Gastroesophageal sphincter (tissue), 3 donors: Measurements from ENCODE around the gene SOX2.

ENCODE experiments used
- EP300 ChIP-seq: sonication (generic); formaldehyde crosslinking; IDR thresholded peaks from one replicate; pipeline ENCODE4 v1.6.1; 2017; ENCODE audit warnings: antibody characterized with exemption, mild to moderate bottlenecking
- POLR2A ChIP-seq, 2 donors: fragments of 450-650 bp; IDR thresholded peaks; one replicate each; pipeline ENCODE4 v1.6.1; 2017; ENCODE audit warnings: antibody characterized with exemption in 2 of 2, mild to moderate bottlenecking in 2 of 2, moderate library complexity in 1 of 2
- POLR2AphosphoS5 ChIP-seq: sonication (generic); formaldehyde crosslinking; IDR thresholded peaks from one replicate; pipeline ENCODE4 v1.6.1; 2017; ENCODE audit warnings: antibody characterized with exemption
- TF ChIP-seq, protein P1 (sequence below), 4 experiments: fragments of 200-600 bp in 2 of 4; fragments of 450-650 bp in 2 of 4; sonication (generic) in 1 of 4; IDR thresholded peaks; one replicate each; pipeline ENCODE4 v1.5.1; 2017 to 2019; ENCODE audit warnings: antibody characterized with exemption in 4 of 4, mild to moderate bottlenecking in 2 of 4, moderate library complexity in 2 of 4

- TF ChIP-seq, protein P1, sequence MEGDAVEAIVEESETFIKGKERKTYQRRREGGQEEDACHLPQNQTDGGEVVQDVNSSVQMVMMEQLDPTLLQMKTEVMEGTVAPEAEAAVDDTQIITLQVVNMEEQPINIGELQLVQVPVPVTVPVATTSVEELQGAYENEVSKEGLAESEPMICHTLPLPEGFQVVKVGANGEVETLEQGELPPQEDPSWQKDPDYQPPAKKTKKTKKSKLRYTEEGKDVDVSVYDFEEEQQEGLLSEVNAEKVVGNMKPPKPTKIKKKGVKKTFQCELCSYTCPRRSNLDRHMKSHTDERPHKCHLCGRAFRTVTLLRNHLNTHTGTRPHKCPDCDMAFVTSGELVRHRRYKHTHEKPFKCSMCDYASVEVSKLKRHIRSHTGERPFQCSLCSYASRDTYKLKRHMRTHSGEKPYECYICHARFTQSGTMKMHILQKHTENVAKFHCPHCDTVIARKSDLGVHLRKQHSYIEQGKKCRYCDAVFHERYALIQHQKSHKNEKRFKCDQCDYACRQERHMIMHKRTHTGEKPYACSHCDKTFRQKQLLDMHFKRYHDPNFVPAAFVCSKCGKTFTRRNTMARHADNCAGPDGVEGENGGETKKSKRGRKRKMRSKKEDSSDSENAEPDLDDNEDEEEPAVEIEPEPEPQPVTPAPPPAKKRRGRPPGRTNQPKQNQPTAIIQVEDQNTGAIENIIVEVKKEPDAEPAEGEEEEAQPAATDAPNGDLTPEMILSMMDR (IDR thresholded peaks at IDR 0.05), result no peak
- TF ChIP-seq POLR2AphosphoS5, result no peak
- TF ChIP-seq EP300, result no peak
- no peak for TF ChIP-seq POLR2A (IDR thresholded peaks at IDR 0.05)
These were observed 5.2 kb downstream of the SOX2 start for GRCh38 chr3:181716966-181717365.
